Ectodermal cell (in vitro differentiated cells): ENCODE measurements around the gene DENND1C.

Experiments
- H3K27ac ChIP-seq: 2 replicates; pipeline ENCODE4 v1.7.0; 2013; ENCODE audit warnings: mild to moderate bottlenecking, low read depth, low read length; ENCODE audit not compliant: insufficient read depth, poor library complexity, severe bottlenecking
- H3K27me3 ChIP-seq: 2 replicates; pipeline ENCODE4 v1.7.0; 2013; ENCODE audit warnings: mild to moderate bottlenecking, low read length; ENCODE audit not compliant: insufficient read depth, control insufficient read depth, poor library complexity, severe bottlenecking
- H3K36me3 ChIP-seq: one replicate; pipeline ENCODE4 v1.7.0; 2013; ENCODE audit warnings: low read length; ENCODE audit not compliant: control insufficient read depth, insufficient read depth
- H3K4me1 ChIP-seq: one replicate; pipeline ENCODE4 v1.7.0; 2013; ENCODE audit warnings: low read length; ENCODE audit not compliant: control insufficient read depth, insufficient read depth
- H3K4me3 ChIP-seq: 2 replicates; pipeline ENCODE4 v1.7.0; 2013; ENCODE audit warnings: low read depth, low read length, control low read depth; ENCODE audit not compliant: insufficient read depth
- H3K9me3 ChIP-seq: 2 replicates; pipeline ENCODE4 v1.7.0; 2013; ENCODE audit warnings: mild to moderate bottlenecking, low read length, moderate library complexity; ENCODE audit not compliant: control insufficient read depth
- WGBS, 2 experiments: methylation state at CpG; one replicate each; pipeline ENCODE4 v1.1.7; 2013; ENCODE audit warnings: missing lambda C conversion rate in 2 of 2; 5-methylcytosine and 5-hydroxymethylcytosine counted together

Gene DENND1C

DNA sequence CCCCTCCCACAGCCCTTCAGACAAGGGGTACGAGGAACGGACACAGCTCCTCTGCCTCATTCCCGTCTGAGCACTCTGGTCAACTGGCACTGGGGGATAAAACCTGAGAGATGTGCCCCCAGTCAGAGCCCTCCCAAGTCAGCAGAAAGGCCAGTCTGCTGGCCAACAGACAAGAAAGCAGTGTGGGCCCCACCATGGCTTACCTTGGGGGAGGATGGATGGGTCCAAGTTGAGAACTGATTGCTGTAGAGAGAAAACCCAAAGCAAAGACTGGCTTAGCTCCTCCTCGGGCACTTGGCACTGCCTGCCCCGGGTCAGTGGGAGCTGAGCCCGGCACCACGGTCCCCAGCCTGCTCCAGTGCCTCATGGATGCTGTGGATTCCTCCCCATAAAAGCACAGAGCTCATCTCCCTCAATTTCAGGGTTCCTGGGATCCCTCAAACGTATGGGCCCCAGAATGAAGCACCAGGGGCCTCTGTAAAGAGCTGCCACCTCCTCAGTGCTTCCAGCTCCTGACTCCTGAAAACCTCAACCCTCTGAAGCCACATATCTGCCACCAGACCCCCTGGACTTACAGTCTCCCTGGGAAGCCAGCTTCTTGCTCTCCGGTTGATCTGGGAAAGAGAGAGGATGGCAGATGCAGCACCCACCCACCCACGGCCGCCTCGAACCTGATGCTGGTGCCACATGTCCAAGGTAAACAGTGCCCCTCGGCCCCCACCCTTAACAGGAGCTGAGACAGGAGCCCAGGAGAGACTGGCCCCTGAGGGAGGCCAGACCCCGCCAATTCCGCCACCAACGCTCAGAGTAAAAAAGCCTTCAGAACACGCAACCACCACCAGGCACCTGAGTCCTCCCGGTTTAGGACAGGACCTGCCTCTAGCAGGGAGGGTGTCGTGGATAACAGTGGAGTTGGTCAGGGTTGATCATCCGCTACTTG is 60.2 kb downstream of the DENND1C start:
- Histone ChIP-seq H3K27ac (no peak overlapping the region), H3K9me3 (no peaks in the 10 kb centered on the region), H3K36me3 (peaks cover 47% of the 10 kb centered on the region), H3K27me3 (no peaks in the 10 kb centered on the region), H3K4me3 (no peak overlapping the region), H3K4me1 (no peaks in the 10 kb centered on the region)
- WGBS, 2 experiments, result 95 to 96% methylated on average over 20 of the region's 20 CpGs

- H3K9me3 ChIP-seq, result no peaks in the 10 kb centered on the region
- H3K27me3 ChIP-seq, result no peaks in the 10 kb centered on the region
- 95 to 97% methylated on average over 19 of the region's 19 CpGs for WGBS, 2 experiments
- H3K4me3 ChIP-seq, result no peak overlapping the region
- no peaks in the 10 kb centered on the region for H3K4me1 ChIP-seq
- peaks cover 72% of the 10 kb centered on the region for H3K36me3 ChIP-seq
- H3K27ac ChIP-seq, result no peak overlapping the region
Observed at GRCh38 chr19:6418562-6418932, 63.0 kb downstream of the DENND1C start.

DNA sequence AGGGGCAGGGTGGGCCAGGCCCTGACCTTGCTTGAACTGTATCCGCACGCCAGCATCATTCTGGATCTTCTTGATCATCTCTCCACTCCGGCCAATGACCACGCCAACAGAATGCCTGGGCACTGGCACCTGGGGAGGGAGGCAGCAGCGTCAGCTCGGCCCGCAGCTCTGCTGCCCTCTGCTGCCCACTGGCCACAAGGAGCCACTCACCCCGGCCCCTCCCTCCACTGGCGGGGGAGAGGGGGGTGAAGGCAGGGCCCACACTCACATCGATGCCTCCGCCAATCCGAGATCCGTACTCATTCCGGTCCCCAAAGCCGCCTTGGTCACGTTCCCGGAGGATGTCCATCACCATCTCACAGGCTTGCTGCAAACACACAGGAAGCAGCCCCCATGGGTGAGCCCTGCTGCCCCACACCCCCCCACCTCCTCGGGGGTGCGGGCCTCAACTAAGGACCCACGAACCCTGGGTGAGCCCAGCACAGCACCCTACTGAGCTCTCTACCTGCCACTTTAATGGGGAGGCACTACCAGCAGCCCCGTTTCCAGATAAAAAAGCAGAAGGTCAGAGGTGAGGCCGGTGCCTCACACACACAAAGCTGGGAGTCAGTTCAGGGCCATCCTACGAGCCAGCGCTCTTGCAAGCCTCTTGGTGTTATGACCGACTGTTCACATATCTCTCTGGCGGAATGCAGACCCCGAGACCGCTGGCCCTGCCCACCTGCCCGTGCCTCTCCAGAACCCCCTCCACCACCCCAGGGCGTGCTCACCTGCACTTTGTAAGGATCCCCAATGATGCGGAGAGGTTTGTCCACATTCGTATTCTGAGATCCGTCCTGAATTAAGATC is 63.6 kb downstream of the DENND1C start:
- WGBS, 2 experiments, result 91 to 93% methylated on average over 33 of the region's 33 CpGs
- H3K4me1 ChIP-seq, result no peaks in the 10 kb centered on the region
- peak overlapping the region; percentile 1 for H3K27ac ChIP-seq
- no peak overlapping the region for H3K4me3 ChIP-seq
- H3K36me3 ChIP-seq, result peaks cover 72% of the 10 kb centered on the region
- H3K27me3 ChIP-seq, result no peaks in the 10 kb centered on the region
- H3K9me3 ChIP-seq, result no peaks in the 10 kb centered on the region
